ENCODE results near the gene GTF2B. TPM values are rescaled to one million over a fixed set of nuclear protein-coding genes. Genes with fewer than 3 reads are reported as not detected.
"Not testable (repeated sequence)": the region's sequence is repeated elsewhere in the genome, so short reads cannot be mapped to it uniquely, and the experiment has no call there.

The GTF2B gene
- total RNA-seq, 1 donor from 2014 or later, result 12.4 TPM

GRCh38 chr1:88890791-88891317 is 513 bp downstream of the GTF2B start:
- DNase-seq (ENCODE audit: missing footprints) (no peak), ATAC-seq (no peak)
- intact Hi-C loops (cut with DNase I), result no loop called here

GRCh38 chr1:88890131-88890530 is 1.2 kb downstream of the GTF2B start:
- DNase-seq (ENCODE audit: missing footprints) (no peak), ATAC-seq (no peak)
- intact Hi-C loops (cut with DNase I), result no loop called here

- intact Hi-C loops (cut with DNase I), result loop anchor here (10.0 kb wide), 1 partner anchor 204 kb away; the partner anchor contains the start of gene PKN2
- DNase-seq (ENCODE audit: missing footprints) (no peak), ATAC-seq (no peak)
These were observed 2.6 kb downstream of the GTF2B start for GRCh38 chr1:88888750-88889149.

GRCh38 chr1:88885933-88886332 is 5.4 kb downstream of the GTF2B start:
- DNase-seq (ENCODE audit: missing footprints) (no peak), ATAC-seq (no peak)
- intact Hi-C loops (cut with DNase I), result loop anchor here (10.0 kb wide), 1 partner anchor 201 kb away; the partner anchor contains the start of gene PKN2

GRCh38 chr1:88883156-88883555 is 8.2 kb downstream of the GTF2B start:
- intact Hi-C loops (cut with DNase I), result loop anchor here (10.0 kb wide), 1 partner anchor 198 kb away; the partner anchor contains the start of gene PKN2
- ATAC-seq, result no peak
- no peak for DNase-seq (ENCODE audit: missing footprints)

- ATAC-seq; DNase-seq (ENCODE audit: missing footprints): not testable (repeated sequence)
- intact Hi-C loops (cut with DNase I), result loop anchor here (10.0 kb wide), 1 partner anchor 196 kb away; the partner anchor contains the start of gene PKN2
These were observed 10.7 kb downstream of the GTF2B start for GRCh38 chr1:88880717-88881116.

GRCh38 chr1:88878731-88879130 is 12.6 kb downstream of the GTF2B start:
- ATAC-seq (no peak), DNase-seq (ENCODE audit: missing footprints) (no peak)
- intact Hi-C loops (cut with DNase I), result loop anchor here (5.0 kb wide), 2 partner anchors 221 to 696 kb away; no protein-coding TSS in a partner anchor

GRCh38 chr1:88877911-88878310 is 13.5 kb downstream of the GTF2B start:
- ATAC-seq, result no peak
- DNase-seq (ENCODE audit: missing footprints), result no peak
- intact Hi-C loops (cut with DNase I), result loop anchor here (5.0 kb wide), 2 partner anchors 221 to 696 kb away; no protein-coding TSS in a partner anchor

GRCh38 chr1:88877382-88877825 is 14.0 kb downstream of the GTF2B start:
- no peak for ATAC-seq
- no peak for DNase-seq (ENCODE audit: missing footprints)
- intact Hi-C loops (cut with DNase I), result loop anchor here (5.0 kb wide), 2 partner anchors 220 to 695 kb away; no protein-coding TSS in a partner anchor

- DNase-seq (ENCODE audit: missing footprints) (no peak), ATAC-seq (no peak)
- intact Hi-C loops (cut with DNase I), result loop anchor here (5.0 kb wide), 2 partner anchors 219 to 694 kb away; no protein-coding TSS in a partner anchor
These were observed 14.6 kb downstream of the GTF2B start for GRCh38 chr1:88876573-88877365.

- DNase-seq (ENCODE audit: missing footprints), result no peak
- intact Hi-C loops (cut with DNase I), result loop anchor here (5.0 kb wide), 2 partner anchors 218 to 693 kb away; no protein-coding TSS in a partner anchor
- no peak for ATAC-seq
These were observed 15.8 kb downstream of the GTF2B start for GRCh38 chr1:88875595-88875994.

GRCh38 chr1:88873737-88874349 is 17.5 kb downstream of the GTF2B start:
- no peak for ATAC-seq
- DNase-seq (ENCODE audit: missing footprints), result no peak
- intact Hi-C loops (cut with DNase I), result loop anchor here (5.0 kb wide), 1 partner anchor 72 kb away; no protein-coding TSS in a partner anchor

GRCh38 chr1:88869644-88870043 is 21.7 kb downstream of the GTF2B start:
- not testable (repeated sequence) for ATAC-seq; DNase-seq (ENCODE audit: missing footprints)
- intact Hi-C loops (cut with DNase I), result loop anchor here (5.0 kb wide), 1 partner anchor 67 kb away; no protein-coding TSS in a partner anchor

- intact Hi-C loops (cut with DNase I), result no loop called here
- ATAC-seq (no peak), DNase-seq (ENCODE audit: missing footprints) (no peak)
These were observed 23.4 kb downstream of the GTF2B start for GRCh38 chr1:88867743-88868521.

GRCh38 chr1:88851303-88852063 is 39.9 kb downstream of the GTF2B start:
- ATAC-seq, result no peak
- intact Hi-C loops (cut with DNase I), result no loop called here
- DNase-seq (ENCODE audit: missing footprints), result no peak

- DNase-seq (ENCODE audit: missing footprints) (no peak), ATAC-seq (no peak)
- intact Hi-C loops (cut with DNase I), result no loop called here
These were observed 43.7 kb downstream of the GTF2B start for GRCh38 chr1:88847643-88848042.

- ATAC-seq (no peak), DNase-seq (ENCODE audit: missing footprints) (no peak)
- intact Hi-C loops (cut with DNase I), result no loop called here
These were observed 65.6 kb downstream of the GTF2B start for GRCh38 chr1:88825721-88826120.

- ATAC-seq; DNase-seq (ENCODE audit: missing footprints); intact Hi-C loops (cut with DNase I): not testable (repeated sequence)
These were observed 71.7 kb downstream of the GTF2B start for GRCh38 chr1:88819642-88820041.

Data from Right ventricle myocardium inferior (tissue), 1 donor.